ENCODE results near the gene IL11RA.
A peak's percentile ranks its signal among the peaks of the same experiment; 100 is the strongest.

Gene IL11RA

GRCh38 chr9:34653151-34654072, 1.4 kb downstream of the IL11RA start:
- no peak for ATAC-seq (ENCODE audit: low read depth)
- no peak overlapping the region for H3K4me3 Mint-ChIP-seq
- DNase-seq (ENCODE audit: low spot score in 2 of 2) = no peak
- peaks cover 14% of the 10 kb centered on the region for H3K4me1 Mint-ChIP-seq
- H3K36me3 Mint-ChIP-seq = peaks cover 5% of the 10 kb centered on the region
- no peaks in the 10 kb centered on the region for H3K9me3 Mint-ChIP-seq
- peaks cover 4% of the 10 kb centered on the region for H3K27me3 Mint-ChIP-seq
- H3K27ac Mint-ChIP-seq = no peak overlapping the region

- H3K27ac Mint-ChIP-seq = no peak overlapping the region
- no peak overlapping the region for H3K4me3 Mint-ChIP-seq
- ATAC-seq (ENCODE audit: low read depth) = no peak
- peaks cover 3% of the 10 kb centered on the region for H3K36me3 Mint-ChIP-seq
- H3K27me3 Mint-ChIP-seq = peaks cover 4% of the 10 kb centered on the region
- DNase-seq (ENCODE audit: low spot score in 2 of 2) = no peak
- H3K9me3 Mint-ChIP-seq = no peaks in the 10 kb centered on the region
- H3K4me1 Mint-ChIP-seq = peaks cover 12% of the 10 kb centered on the region
Measured at GRCh38 chr9:34654323-34655051, 2.5 kb downstream of the IL11RA start.

GRCh38 chr9:34655394-34655793, 3.4 kb downstream of the IL11RA start:
- Mint-ChIP-seq H3K27me3 (peaks cover 4% of the 10 kb centered on the region), H3K4me1 (peaks cover 12% of the 10 kb centered on the region), H3K27ac (no peak overlapping the region), H3K9me3 (no peaks in the 10 kb centered on the region), H3K4me3 (no peak overlapping the region), H3K36me3 (peaks cover 4% of the 10 kb centered on the region)
- DNase-seq (ENCODE audit: low spot score in 2 of 2) = no peak
- ATAC-seq (ENCODE audit: low read depth) = no peak

GRCh38 chr9:34656992-34657391, 5.0 kb downstream of the IL11RA start:
- Mint-ChIP-seq H3K27ac (no peak overlapping the region), H3K36me3 (peaks cover 6% of the 10 kb centered on the region), H3K9me3 (no peaks in the 10 kb centered on the region), H3K4me3 (no peak overlapping the region), H3K27me3 (peaks cover 4% of the 10 kb centered on the region), H3K4me1 (peaks cover 12% of the 10 kb centered on the region)
- ATAC-seq (ENCODE audit: low read depth) = no peak
- DNase-seq (ENCODE audit: low spot score in 2 of 2) = no peak

GRCh38 chr9:34658461-34658860, 6.5 kb downstream of the IL11RA start:
- ATAC-seq (ENCODE audit: low read depth) (no peak), DNase-seq (ENCODE audit: low spot score in 2 of 2) (no peak)
- no peak overlapping the region for H3K27ac Mint-ChIP-seq
- H3K27me3 Mint-ChIP-seq = peaks cover 4% of the 10 kb centered on the region
- H3K4me1 Mint-ChIP-seq = peaks cover 2% of the 10 kb centered on the region
- H3K9me3 Mint-ChIP-seq = no peaks in the 10 kb centered on the region
- peaks cover 6% of the 10 kb centered on the region for H3K36me3 Mint-ChIP-seq
- H3K4me3 Mint-ChIP-seq = no peak overlapping the region

- ATAC-seq (ENCODE audit: low read depth) (no peak), DNase-seq (ENCODE audit: low spot score in 2 of 2) (no peak)
- Mint-ChIP-seq H3K4me1 (peaks cover 9% of the 10 kb centered on the region), H3K27me3 (peaks cover 4% of the 10 kb centered on the region), H3K36me3 (peaks cover 6% of the 10 kb centered on the region), H3K4me3 (no peak overlapping the region), H3K9me3 (no peaks in the 10 kb centered on the region), H3K27ac (no peak overlapping the region)
Measured at GRCh38 chr9:34659592-34660253, 7.7 kb downstream of the IL11RA start.

GRCh38 chr9:34662526-34663302, 10.7 kb downstream of the IL11RA start, which contains the start of gene CCL27:
Gene CCL27 (minus strand): TSS chr9:34662657. CDS start chr9:34662633, 24 bp downstream.
- peaks cover 12% of the 10 kb centered on the region for H3K4me1 Mint-ChIP-seq
- H3K27me3 Mint-ChIP-seq = no peaks in the 10 kb centered on the region
- no peak for ATAC-seq (ENCODE audit: low read depth)
- no peaks in the 10 kb centered on the region for H3K9me3 Mint-ChIP-seq
- H3K36me3 Mint-ChIP-seq = peaks cover 4% of the 10 kb centered on the region
- H3K4me3 Mint-ChIP-seq = no peak within 1 kb of the TSS
- no peak for DNase-seq (ENCODE audit: low spot score in 2 of 2)
- H3K27ac Mint-ChIP-seq = no peak within 1 kb of the TSS

- ATAC-seq (ENCODE audit: low read depth) (no peak), DNase-seq (ENCODE audit: low spot score in 2 of 2) (no peak)
- Mint-ChIP-seq H3K27me3 (no peaks in the 10 kb centered on the region), H3K4me3 (no peak overlapping the region), H3K9me3 (no peaks in the 10 kb centered on the region), H3K27ac (no peak overlapping the region), H3K36me3 (peaks cover 4% of the 10 kb centered on the region), H3K4me1 (peaks cover 12% of the 10 kb centered on the region)
Measured at GRCh38 chr9:34663303-34663605, 11.3 kb downstream of the IL11RA start.

- Mint-ChIP-seq H3K4me3 (peak overlapping the region; percentile 95), H3K36me3 (peaks cover 11% of the 10 kb centered on the region), H3K9me3 (peaks cover 6% of the 10 kb centered on the region), H3K27ac (peak overlapping the region; percentile 95), H3K27me3 (no peaks in the 10 kb centered on the region), H3K4me1 (peaks cover 12% of the 10 kb centered on the region)
- peak; percentile 43 for ATAC-seq (ENCODE audit: low read depth)
- DNase-seq (ENCODE audit: low spot score in 2 of 2) = peak; percentile 76 to 79
Measured at GRCh38 chr9:34664281-34665066, 12.5 kb downstream of the IL11RA start.

- Mint-ChIP-seq H3K9me3 (peaks cover 8% of the 10 kb centered on the region), H3K27me3 (no peaks in the 10 kb centered on the region), H3K36me3 (peaks cover 15% of the 10 kb centered on the region), H3K4me1 (peaks cover 12% of the 10 kb centered on the region), H3K4me3 (peak overlapping the region; percentile 95), H3K27ac (peak overlapping the region; percentile 95)
- no peak for DNase-seq (ENCODE audit: low spot score in 2 of 2)
- ATAC-seq (ENCODE audit: low read depth) = peak; percentile 4
Measured at GRCh38 chr9:34665067-34665380, 13.0 kb downstream of the IL11RA start.

- peak overlapping the region; percentile 95 for H3K27ac Mint-ChIP-seq
- peak overlapping the region; percentile 95 for H3K4me3 Mint-ChIP-seq
- ATAC-seq (ENCODE audit: low read depth) (peak; percentile 76), DNase-seq (ENCODE audit: low spot score in 2 of 2) (peak; percentile 87 to 90)
- H3K36me3 Mint-ChIP-seq = peaks cover 12% of the 10 kb centered on the region
- H3K4me1 Mint-ChIP-seq = peaks cover 12% of the 10 kb centered on the region
- peaks cover 9% of the 10 kb centered on the region for H3K9me3 Mint-ChIP-seq
- H3K27me3 Mint-ChIP-seq = no peaks in the 10 kb centered on the region
Measured at GRCh38 chr9:34665381-34666250, 13.6 kb downstream of the IL11RA start.

GRCh38 chr9:34669809-34670562, 18.0 kb downstream of the IL11RA start:
- DNase-seq (ENCODE audit: low spot score in 2 of 2) (no peak), ATAC-seq (ENCODE audit: low read depth) (no peak)
- Mint-ChIP-seq H3K9me3 (peaks cover 9% of the 10 kb centered on the region), H3K4me1 (peaks cover 4% of the 10 kb centered on the region), H3K36me3 (peaks cover 13% of the 10 kb centered on the region), H3K4me3 (no peak overlapping the region), H3K27ac (no peak overlapping the region), H3K27me3 (peaks cover 2% of the 10 kb centered on the region)
